GM23338 (cell line): ENCODE data around the gene C16orf74. TPM values are rescaled to one million over a fixed set of nuclear protein-coding genes. Genes with fewer than 3 reads are reported as not detected.

Source experiments
- ATAC-seq: fragments of 200-7000 bp; cut with Tn5 transposase; 3 replicates; pipeline ENCODE4 v1.9.1; 2020
- DNase-seq: peaks from one replicate; pipeline ENCODE4 v3.0.0-alpha.2; 2015; ENCODE audit warnings: low spot score
- H2AFZ ChIP-seq: fragments of 200-600 bp; sonication (generic); 2 replicates; pipeline ENCODE4 v1.8.0; 2016; ENCODE audit warnings: antibody characterized with exemption, mild to moderate bottlenecking, moderate library complexity
- H3F3A ChIP-seq: fragments of 200-600 bp; sonication (generic); replicated peaks from 2 replicates; pipeline ENCODE4 v1.8.0; 2017; ENCODE audit warnings: antibody characterized with exemption, mixed run types, low read depth
- H3K27ac ChIP-seq: fragments of 200-600 bp; sonication (generic); 2 replicates; pipeline ENCODE4 v1.6.1; 2016; ENCODE audit warnings: low read depth
- H3K27me3 ChIP-seq: fragments of 200-600 bp; sonication (generic); 2 replicates; pipeline ENCODE4 v1.8.0; 2016; ENCODE audit warnings: mild to moderate bottlenecking, mixed run types, moderate library complexity; ENCODE audit not compliant: insufficient read depth
- H3K36me3 ChIP-seq: fragments of 200-600 bp; sonication (generic); 2 replicates; pipeline ENCODE4 v1.8.0; 2016; ENCODE audit warnings: mild to moderate bottlenecking; ENCODE audit not compliant: insufficient read depth
- H3K4me1 ChIP-seq: fragments of 200-600 bp; sonication (generic); 2 replicates; pipeline ENCODE4 v1.8.0; 2016; ENCODE audit warnings: mild to moderate bottlenecking, moderate library complexity; ENCODE audit not compliant: insufficient read depth
- H3K4me2 ChIP-seq: fragments of 200-600 bp; sonication (generic); 2 replicates; pipeline ENCODE4 v1.7.1; 2017; ENCODE audit warnings: mixed run types
- H3K4me3 ChIP-seq: fragments of 200-600 bp; sonication (generic); 2 replicates; pipeline ENCODE4 v1.6.1; 2016; ENCODE audit warnings: mixed run types
- H3K79me2 ChIP-seq: fragments of 200-600 bp; sonication (generic); replicated peaks from 2 replicates; pipeline ENCODE4 v1.8.0; 2017; ENCODE audit warnings: mild to moderate bottlenecking; ENCODE audit not compliant: insufficient read depth
- H3K9me2 ChIP-seq: fragments of 200-600 bp; sonication (generic); 2 replicates; pipeline ENCODE4 v1.8.0; 2017; ENCODE audit not compliant: insufficient read depth
- H4K20me1 ChIP-seq: fragments of 200-600 bp; sonication (generic); replicated peaks from 2 replicates; pipeline ENCODE4 v1.8.0; 2017; ENCODE audit warnings: mild to moderate bottlenecking; ENCODE audit not compliant: insufficient read depth
- H3K27ac Mint-ChIP-seq: 2 replicates; pipeline ENCODE4 v1.8.0; 2020; ENCODE audit warnings: inconsistent platforms, mild to moderate bottlenecking, moderate library complexity, mixed read lengths
- H3K27me3 Mint-ChIP-seq: 3 replicates; pipeline ENCODE4 v1.8.0; 2022; ENCODE audit warnings: low read depth, mild to moderate bottlenecking, moderate library complexity, mixed read lengths, inconsistent platforms; ENCODE audit not compliant: insufficient read depth, poor library complexity
- H3K36me3 Mint-ChIP-seq: 3 replicates; pipeline ENCODE4 v1.8.0; 2021; ENCODE audit warnings: low read depth, mild to moderate bottlenecking, inconsistent platforms, moderate library complexity, mixed read lengths
- H3K4me1 Mint-ChIP-seq: 3 replicates; pipeline ENCODE4 v1.8.0; 2020; ENCODE audit warnings: mild to moderate bottlenecking, inconsistent platforms, mixed read lengths
- H3K4me3 Mint-ChIP-seq: 3 replicates; pipeline ENCODE4 v1.8.0; 2021; ENCODE audit warnings: moderate library complexity, mild to moderate bottlenecking, inconsistent platforms, mixed read lengths
- H3K9me3 Mint-ChIP-seq: 3 replicates; pipeline ENCODE4 v1.8.0; 2020; ENCODE audit warnings: moderate library complexity, mild to moderate bottlenecking, inconsistent platforms, mixed read lengths
- CREB1 ChIP-seq: fragments of 250-450 bp; sonication (Bioruptor Pico); IDR thresholded peaks from 2 replicates; pipeline ENCODE4 v1.5.0; 2020; ENCODE audit warnings: low read depth, mild to moderate bottlenecking, moderate library complexity
- EZH2 ChIP-seq: fragments of 200-600 bp; sonication (generic); IDR thresholded peaks from one replicate; pipeline ENCODE4 v1.8.0; 2017; ENCODE audit warnings: antibody characterized with exemption, mild to moderate bottlenecking, low read depth; ENCODE audit not compliant: unreplicated experiment
- NANOG ChIP-seq: IDR thresholded peaks from 2 replicates; pipeline ENCODE4 v1.6.1; 2016; ENCODE audit warnings: antibody characterized with exemption, borderline replicate concordance
- POLR2AphosphoS5 ChIP-seq: IDR thresholded peaks from 2 replicates; pipeline ENCODE4 v1.6.1; 2016; ENCODE audit warnings: antibody characterized with exemption, low read depth
- ZNF114 ChIP-seq: fragments of 250-450 bp; sonication (Bioruptor Pico); IDR thresholded peaks from 2 replicates; pipeline ENCODE4 v1.5.0; 2020; ENCODE audit warnings: mild to moderate bottlenecking, moderate library complexity
- ZNF331 ChIP-seq: fragments of 250-450 bp; sonication (Bioruptor Pico); IDR thresholded peaks from 2 replicates; pipeline ENCODE4 v1.5.0; 2020; ENCODE audit warnings: low read depth, mild to moderate bottlenecking, moderate library complexity
- polyA plus RNA-seq: library from polyadenylated mRNA; unstranded; fragments of >200 nt; fragmentation: Nextera tagmentation; extraction: Ambion mirVana; gene quantifications from 2 replicates; pipeline ENCODE4 v1.2.1, GENCODE V29; 2016
- total RNA-seq: library from RNA; depleted of rRNA; stranded (reverse); fragments of >200 nt; shearing (Covaris generic); gene quantifications from 2 replicates; pipeline ENCODE4 v1.2.3, GENCODE V29; 2014
- TF ChIP-seq, protein P1 (sequence below): fragments of 250-450 bp; sonication (Bioruptor Pico); IDR thresholded peaks from 2 replicates; pipeline ENCODE4 v1.5.0; 2020; ENCODE audit warnings: mild to moderate bottlenecking, moderate library complexity
- TF ChIP-seq, protein P2 (sequence below), 2 experiments: fragments of 200-600 bp in 1 of 2; sonication (generic) in 1 of 2; conservative IDR thresholded peaks; 2 replicates each; pipeline versions ENCODE4 v1.5.1 to v1.6.1; 2016 to 2017; ENCODE audit warnings: antibody characterized with exemption in 2 of 2, low read depth in 2 of 2, mild to moderate bottlenecking in 2 of 2, moderate library complexity in 1 of 2

C16orf74 gene
- total and polyA plus RNA-seq, 2 experiments from 2014 or later = 12.1 to 19.1 TPM

DNA sequence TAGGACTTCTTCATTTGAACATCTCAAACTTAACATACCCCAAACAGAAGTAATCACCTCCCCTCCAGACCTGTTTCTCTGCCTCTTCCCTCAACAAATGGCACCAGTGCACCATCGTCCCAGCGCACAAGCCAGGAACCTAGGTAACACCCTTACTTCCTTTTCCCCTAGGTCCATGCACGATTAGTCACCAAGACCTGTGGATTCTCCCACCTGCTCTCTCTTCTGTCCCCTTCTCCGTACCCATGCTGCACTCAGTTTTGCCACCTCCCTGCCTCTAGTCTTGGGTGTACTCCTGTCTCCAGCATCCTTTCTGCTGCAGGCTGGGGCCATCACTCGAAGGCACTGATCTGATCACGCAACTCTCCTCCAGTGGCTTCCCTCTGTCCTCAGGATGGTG lies 45.3 kb upstream of the C16orf74 start (continued):
- TF ChIP-seq, protein P1, sequence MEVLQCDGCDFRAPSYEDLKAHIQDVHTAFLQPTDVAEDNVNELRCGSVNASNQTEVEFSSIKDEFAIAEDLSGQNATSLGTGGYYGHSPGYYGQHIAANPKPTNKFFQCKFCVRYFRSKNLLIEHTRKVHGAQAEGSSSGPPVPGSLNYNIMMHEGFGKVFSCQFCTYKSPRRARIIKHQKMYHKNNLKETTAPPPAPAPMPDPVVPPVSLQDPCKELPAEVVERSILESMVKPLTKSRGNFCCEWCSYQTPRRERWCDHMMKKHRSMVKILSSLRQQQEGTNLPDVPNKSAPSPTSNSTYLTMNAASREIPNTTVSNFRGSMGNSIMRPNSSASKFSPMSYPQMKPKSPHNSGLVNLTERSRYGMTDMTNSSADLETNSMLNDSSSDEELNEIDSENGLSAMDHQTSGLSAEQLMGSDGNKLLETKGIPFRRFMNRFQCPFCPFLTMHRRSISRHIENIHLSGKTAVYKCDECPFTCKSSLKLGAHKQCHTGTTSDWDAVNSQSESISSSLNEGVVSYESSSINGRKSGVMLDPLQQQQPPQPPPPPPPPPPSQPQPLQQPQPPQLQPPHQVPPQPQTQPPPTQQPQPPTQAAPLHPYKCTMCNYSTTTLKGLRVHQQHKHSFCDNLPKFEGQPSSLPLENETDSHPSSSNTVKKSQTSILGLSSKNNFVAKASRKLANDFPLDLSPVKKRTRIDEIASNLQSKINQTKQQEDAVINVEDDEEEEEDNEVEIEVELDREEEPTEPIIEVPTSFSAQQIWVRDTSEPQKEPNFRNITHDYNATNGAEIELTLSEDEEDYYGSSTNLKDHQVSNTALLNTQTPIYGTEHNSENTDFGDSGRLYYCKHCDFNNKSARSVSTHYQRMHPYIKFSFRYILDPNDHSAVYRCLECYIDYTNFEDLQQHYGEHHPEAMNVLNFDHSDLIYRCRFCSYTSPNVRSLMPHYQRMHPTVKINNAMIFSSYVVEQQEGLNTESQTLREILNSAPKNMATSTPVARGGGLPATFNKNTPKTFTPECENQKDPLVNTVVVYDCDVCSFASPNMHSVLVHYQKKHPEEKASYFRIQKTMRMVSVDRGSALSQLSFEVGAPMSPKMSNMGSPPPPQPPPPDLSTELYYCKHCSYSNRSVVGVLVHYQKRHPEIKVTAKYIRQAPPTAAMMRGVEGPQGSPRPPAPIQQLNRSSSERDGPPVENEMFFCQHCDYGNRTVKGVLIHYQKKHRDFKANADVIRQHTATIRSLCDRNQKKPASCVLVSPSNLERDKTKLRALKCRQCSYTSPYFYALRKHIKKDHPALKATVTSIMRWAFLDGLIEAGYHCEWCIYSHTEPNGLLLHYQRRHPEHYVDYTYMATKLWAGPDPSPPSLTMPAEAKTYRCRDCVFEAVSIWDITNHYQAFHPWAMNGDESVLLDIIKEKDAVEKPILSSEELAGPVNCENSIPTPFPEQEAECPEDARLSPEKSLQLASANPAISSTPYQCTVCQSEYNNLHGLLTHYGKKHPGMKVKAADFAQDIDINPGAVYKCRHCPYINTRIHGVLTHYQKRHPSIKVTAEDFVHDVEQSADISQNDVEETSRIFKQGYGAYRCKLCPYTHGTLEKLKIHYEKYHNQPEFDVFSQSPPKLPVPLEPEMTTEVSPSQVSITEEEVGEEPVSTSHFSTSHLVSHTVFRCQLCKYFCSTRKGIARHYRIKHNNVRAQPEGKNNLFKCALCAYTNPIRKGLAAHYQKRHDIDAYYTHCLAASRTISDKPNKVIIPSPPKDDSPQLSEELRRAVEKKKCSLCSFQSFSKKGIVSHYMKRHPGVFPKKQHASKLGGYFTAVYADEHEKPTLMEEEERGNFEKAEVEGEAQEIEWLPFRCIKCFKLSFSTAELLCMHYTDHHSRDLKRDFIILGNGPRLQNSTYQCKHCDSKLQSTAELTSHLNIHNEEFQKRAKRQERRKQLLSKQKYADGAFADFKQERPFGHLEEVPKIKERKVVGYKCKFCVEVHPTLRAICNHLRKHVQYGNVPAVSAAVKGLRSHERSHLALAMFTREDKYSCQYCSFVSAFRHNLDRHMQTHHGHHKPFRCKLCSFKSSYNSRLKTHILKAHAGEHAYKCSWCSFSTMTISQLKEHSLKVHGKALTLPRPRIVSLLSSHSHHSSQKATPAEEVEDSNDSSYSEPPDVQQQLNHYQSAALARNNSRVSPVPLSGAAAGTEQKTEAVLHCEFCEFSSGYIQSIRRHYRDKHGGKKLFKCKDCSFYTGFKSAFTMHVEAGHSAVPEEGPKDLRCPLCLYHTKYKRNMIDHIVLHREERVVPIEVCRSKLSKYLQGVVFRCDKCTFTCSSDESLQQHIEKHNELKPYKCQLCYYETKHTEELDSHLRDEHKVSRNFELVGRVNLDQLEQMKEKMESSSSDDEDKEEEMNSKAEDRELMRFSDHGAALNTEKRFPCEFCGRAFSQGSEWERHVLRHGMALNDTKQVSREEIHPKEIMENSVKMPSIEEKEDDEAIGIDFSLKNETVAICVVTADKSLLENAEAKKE = no peak
- TF ChIP-seq, protein P2, sequence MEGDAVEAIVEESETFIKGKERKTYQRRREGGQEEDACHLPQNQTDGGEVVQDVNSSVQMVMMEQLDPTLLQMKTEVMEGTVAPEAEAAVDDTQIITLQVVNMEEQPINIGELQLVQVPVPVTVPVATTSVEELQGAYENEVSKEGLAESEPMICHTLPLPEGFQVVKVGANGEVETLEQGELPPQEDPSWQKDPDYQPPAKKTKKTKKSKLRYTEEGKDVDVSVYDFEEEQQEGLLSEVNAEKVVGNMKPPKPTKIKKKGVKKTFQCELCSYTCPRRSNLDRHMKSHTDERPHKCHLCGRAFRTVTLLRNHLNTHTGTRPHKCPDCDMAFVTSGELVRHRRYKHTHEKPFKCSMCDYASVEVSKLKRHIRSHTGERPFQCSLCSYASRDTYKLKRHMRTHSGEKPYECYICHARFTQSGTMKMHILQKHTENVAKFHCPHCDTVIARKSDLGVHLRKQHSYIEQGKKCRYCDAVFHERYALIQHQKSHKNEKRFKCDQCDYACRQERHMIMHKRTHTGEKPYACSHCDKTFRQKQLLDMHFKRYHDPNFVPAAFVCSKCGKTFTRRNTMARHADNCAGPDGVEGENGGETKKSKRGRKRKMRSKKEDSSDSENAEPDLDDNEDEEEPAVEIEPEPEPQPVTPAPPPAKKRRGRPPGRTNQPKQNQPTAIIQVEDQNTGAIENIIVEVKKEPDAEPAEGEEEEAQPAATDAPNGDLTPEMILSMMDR (conservative IDR thresholded peaks at IDR 0.05; ENCODE audit: low read depth in 2 of 2) = no peak
- no peak for TF ChIP-seq ZNF331 (CRISPR knock-in tag)

DNA sequence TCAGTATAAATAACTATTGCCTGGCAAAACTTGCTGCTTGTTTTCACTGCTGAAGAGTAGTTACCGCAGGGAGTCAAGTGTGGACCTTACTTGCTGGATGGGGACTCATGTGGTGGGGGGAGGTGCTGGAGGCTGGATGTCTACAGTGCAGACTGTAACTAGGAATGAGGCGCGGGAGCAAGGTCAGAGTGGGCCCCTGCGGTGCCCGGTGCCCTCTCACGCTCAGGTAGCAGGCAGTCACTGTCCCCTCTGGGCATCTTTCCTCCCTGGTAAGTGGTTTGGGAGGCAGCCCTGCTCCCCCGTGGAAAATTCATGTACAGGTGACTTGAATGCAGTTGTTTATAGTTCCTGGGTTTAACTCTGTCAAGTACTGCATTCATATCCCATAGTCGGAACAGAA lies 43.8 kb upstream of the C16orf74 start:
- DNase-seq (no peak), ATAC-seq (no peak)
- Histone ChIP-seq H3K4me2 (no peak overlapping the region), H3K27me3 (no peaks in the 10 kb centered on the region), H3K36me3 (0 out of 2 replicates have a peak, but pooled peaks cover 5% of the 10 kb centered on the region), H4K20me1 (peaks cover 49% of the 10 kb centered on the region), H3K4me1 (no peaks in the 10 kb centered on the region; the same call in 1 of the 2 replicates), H2AFZ (no peak overlapping the region), H3K9me2 (no peaks in the 10 kb centered on the region), H3K27ac (no peak overlapping the region), H3F3A (no peaks in the 10 kb centered on the region), H3K4me3 (no peak overlapping the region), H3K79me2 (peaks cover 97% of the 10 kb centered on the region)
- H3K4me1 Mint-ChIP-seq = peaks cover 12% of the 10 kb centered on the region
- peaks cover 7% of the 10 kb centered on the region for H3K27me3 Mint-ChIP-seq
- no peak overlapping the region for H3K27ac Mint-ChIP-seq
- no peak overlapping the region for H3K4me3 Mint-ChIP-seq
- H3K36me3 Mint-ChIP-seq = peaks cover 70% of the 10 kb centered on the region
- H3K9me3 Mint-ChIP-seq = peaks cover 2% of the 10 kb centered on the region; the same call in 1 of the 3 replicates
- TF ChIP-seq CREB1 (CRISPR knock-in tag) (no peak), NANOG (no peak), POLR2AphosphoS5 (no peak), EZH2 (no peak), ZNF114 (CRISPR knock-in tag) (no peak)
- TF ChIP-seq, protein P2 (conservative IDR thresholded peaks at IDR 0.05; ENCODE audit: low read depth in 2 of 2) = no peak
